B cell (primary cell): ENCODE data around the gene LRRC66. TPM values are rescaled to one million over a fixed set of nuclear protein-coding genes. Genes with fewer than 3 reads are reported as not detected.

Experiments
- ATAC-seq: fragments of 200-7000 bp; cut with Tn5 transposase; one replicate; pipeline ENCODE4 v1.10.0; 2021; ENCODE audit warnings: low read depth, mild to moderate bottlenecking, moderate number of reproducible peaks, moderate library complexity
- CTCF ChIA-PET: fragments of 350-600 bp; sonication (Branson Sonifier 250); formaldehyde crosslinking; loops from one replicate; lab custom pipeline; 2021; ENCODE audit warnings: antibody characterized with exemption, inconsistent platforms; lab: Charles Lee
- POLR2A ChIA-PET: fragments of 350-600 bp; sonication (Branson Sonifier 250); formaldehyde crosslinking; loops from one replicate; lab custom pipeline; 2021; ENCODE audit warnings: antibody characterized with exemption; lab: Charles Lee
- DNase-seq: peaks from one replicate; pipeline ENCODE4 v3.0.0; 2013
- H2AFZ ChIP-seq: 2 replicates; pipeline ENCODE4 v1.6.1; 2012; ENCODE audit warnings: mild to moderate bottlenecking, low read depth, low read length; ENCODE audit not compliant: insufficient read depth, poor library complexity, severe bottlenecking
- H3K27ac ChIP-seq, 2 donors: 1 replicate in 1 of 2; 2 replicates in 1 of 2; pipeline ENCODE4 v1.5.1; 2012 to 2013; ENCODE audit warnings: low read length in 2 of 2, mild to moderate bottlenecking in 2 of 2, moderate library complexity in 1 of 2
- H3K27me3 ChIP-seq, 4 experiments: fragments of 200-600 bp in 1 of 4; sonication (generic) in 1 of 4; replicated peaks in 1 of 4; 1 replicate in 2 of 4; 2 replicates in 2 of 4; pipeline versions ENCODE4 v1.6.1 to v1.7.0; 2013 to 2016; ENCODE audit warnings: low read length in 3 of 4, mild to moderate bottlenecking in 2 of 4, mixed read lengths in 1 of 4, moderate library complexity in 1 of 4; ENCODE audit not compliant: insufficient read depth in 4 of 4, control insufficient read depth in 3 of 4; ENCODE audit errors: control extremely low read depth in 1 of 4
- H3K36me3 ChIP-seq, 2 experiments: replicated peaks in 1 of 2; 1 replicate in 1 of 2; 2 replicates in 1 of 2; pipeline versions ENCODE4 v1.6.1 to v1.7.1; 2013; ENCODE audit warnings: low read length in 1 of 2; ENCODE audit not compliant: insufficient read depth in 2 of 2, control insufficient read depth in 1 of 2; ENCODE audit errors: control extremely low read depth in 1 of 2, extremely low read depth in 1 of 2
- H3K4me1 ChIP-seq, 2 donors: fragments of 200-600 bp in 1 of 2; sonication (generic) in 1 of 2; 1 replicate in 1 of 2; 2 replicates in 1 of 2; pipeline versions ENCODE4 v1.5.1 to v1.6.1; 2013 to 2017; ENCODE audit warnings: low read length in 2 of 2; ENCODE audit not compliant: control insufficient read depth in 2 of 2, insufficient read depth in 2 of 2
- H3K4me2 ChIP-seq: replicated peaks from 2 replicates; pipeline ENCODE3; 2012; ENCODE audit warnings: mild to moderate bottlenecking, low read depth, low read length; ENCODE audit not compliant: poor library complexity, severe bottlenecking
- H3K4me3 ChIP-seq, 5 experiments: fragments of 200-600 bp in 1 of 5; sonication (generic) in 1 of 5; 1 replicate in 3 of 5; 2 replicates in 2 of 5; pipeline versions ENCODE4 v1.5.1 to v1.7.0; 2011 to 2016; ENCODE audit warnings: low read length in 4 of 5, mild to moderate bottlenecking in 4 of 5, low read depth in 2 of 5, control low read depth in 1 of 5, moderate library complexity in 1 of 5; ENCODE audit not compliant: insufficient read depth in 1 of 5; ENCODE audit errors: control extremely low read depth in 1 of 5, extremely low read depth in 1 of 5
- H3K79me2 ChIP-seq: fragments of 200-600 bp; sonication (generic); one replicate; pipeline ENCODE4 v1.6.0; 2016; ENCODE audit warnings: low read length; ENCODE audit not compliant: control insufficient read depth, insufficient read depth
- H3K9ac ChIP-seq: fragments of 200-600 bp; sonication (generic); 2 replicates; pipeline ENCODE4 v1.6.1; 2017; ENCODE audit warnings: mild to moderate bottlenecking, low read length, moderate library complexity
- H3K9me3 ChIP-seq, 3 donors: one replicate each; pipeline versions ENCODE4 v1.6.1 to v1.7.1; 2013; ENCODE audit warnings: low read length in 2 of 3; ENCODE audit not compliant: control insufficient read depth in 2 of 3, insufficient read depth in 1 of 3; ENCODE audit errors: control extremely low read depth in 1 of 3
- H4K20me1 ChIP-seq: 2 replicates; pipeline ENCODE4 v1.6.0; 2012; ENCODE audit warnings: mild to moderate bottlenecking, low read length; ENCODE audit not compliant: insufficient read depth, control insufficient read depth, poor library complexity, severe bottlenecking
- H3K27ac Mint-ChIP-seq: one replicate; pipeline ENCODE4 v1.8.0; 2021; ENCODE audit warnings: mixed read lengths
- H3K27me3 Mint-ChIP-seq: one replicate; pipeline ENCODE4 v1.8.0; 2021; ENCODE audit warnings: mixed read lengths
- H3K4me1 Mint-ChIP-seq: one replicate; pipeline ENCODE4 v1.8.0; 2021; ENCODE audit warnings: mixed read lengths
- H3K4me3 Mint-ChIP-seq: one replicate; pipeline ENCODE4 v1.8.0; 2021; ENCODE audit warnings: mixed read lengths
- H3K9me3 Mint-ChIP-seq: one replicate; pipeline ENCODE4 v1.8.0; 2022; ENCODE audit warnings: mixed read lengths; ENCODE audit not compliant: insufficient read depth
- EZH2 ChIP-seq: IDR thresholded peaks from 2 replicates; pipeline ENCODE4 v1.6.1; 2012; ENCODE audit warnings: borderline replicate concordance, low read depth, mild to moderate bottlenecking, moderate library complexity, low read length; ENCODE audit not compliant: insufficient read depth, poor library complexity, severe bottlenecking
- WGBS: methylation state at CpG from one replicate; pipeline ENCODE4 v1.1.5; 2013; ENCODE audit warnings: missing lambda C conversion rate; ENCODE audit not compliant: insufficient coverage; 5-methylcytosine and 5-hydroxymethylcytosine counted together
- intact Hi-C: fragments of 100-400 bp; cut with micrococcal nuclease; formaldehyde crosslinking; loops from one replicate; pipeline ENCODE4 v1.10.0; 2022
- polyA plus RNA-seq: library from polyadenylated mRNA; depleted of rRNA; stranded (reverse); fragments of >200 nt; gene quantifications from 2 replicates; pipeline ENCODE4 v1.2.3, GENCODE V29; 2012
- total RNA-seq, 2 donors: library from RNA; stranded (reverse); fragments of 120-200 nt in 1 of 2; gene quantifications; 1 replicate in 1 of 2; 2 replicates in 1 of 2; pipeline versions ENCODE4 v1.2.3 to v1.2.4, GENCODE V29; 2013 to 2022
- TF ChIP-seq, protein P1 (sequence below): fragments of 200-600 bp; IDR thresholded peaks from one replicate; pipeline ENCODE4 v1.8.0; 2022; ENCODE audit warnings: antibody characterized with exemption, mild to moderate bottlenecking

LRRC66 gene
- total and polyA plus RNA-seq, 2 donors (not counting 1 experiment from before 2014, with no cell fraction given), result 0.37 to 0.44 TPM

DNA sequence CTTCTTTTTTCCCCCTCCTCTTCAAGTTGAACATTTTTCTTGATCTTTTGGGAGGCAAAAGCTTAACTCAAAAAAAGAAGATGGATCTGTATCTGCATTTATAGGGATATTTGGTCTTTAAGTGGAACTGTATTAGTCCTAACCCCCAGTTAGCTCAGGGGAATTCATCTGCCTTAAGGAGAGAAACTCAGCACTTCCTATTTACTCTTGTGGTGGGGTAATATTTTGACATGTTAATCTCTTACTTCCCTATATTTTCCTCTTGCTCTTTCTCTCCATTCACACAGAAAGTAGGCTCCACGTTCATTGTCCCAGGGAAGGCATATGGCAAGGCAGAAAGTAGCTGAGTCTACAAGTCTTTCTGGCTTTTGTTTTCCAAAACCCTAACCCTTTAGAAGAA is 5.3 kb downstream of the LRRC66 start:
- intact Hi-C loops, result no loop called here
- Histone ChIP-seq H3K27me3 (no peaks in the 10 kb centered on the region), H3K4me1 (no peaks in the 10 kb centered on the region), H3K9ac (no peak overlapping the region), H3K9me3 (no peaks in the 10 kb centered on the region), H2AFZ (no peak overlapping the region), H3K79me2 (no peaks in the 10 kb centered on the region), H3K4me3 (no peak overlapping the region), H3K36me3 (no peaks in the 10 kb centered on the region), H4K20me1 (no peaks in the 10 kb centered on the region), H3K27ac (no peak overlapping the region), H3K4me2 (no peak overlapping the region)
- DNase-seq (no peak), ATAC-seq (no peak)
- no peak for TF ChIP-seq EZH2
- TF ChIP-seq, protein P1, sequence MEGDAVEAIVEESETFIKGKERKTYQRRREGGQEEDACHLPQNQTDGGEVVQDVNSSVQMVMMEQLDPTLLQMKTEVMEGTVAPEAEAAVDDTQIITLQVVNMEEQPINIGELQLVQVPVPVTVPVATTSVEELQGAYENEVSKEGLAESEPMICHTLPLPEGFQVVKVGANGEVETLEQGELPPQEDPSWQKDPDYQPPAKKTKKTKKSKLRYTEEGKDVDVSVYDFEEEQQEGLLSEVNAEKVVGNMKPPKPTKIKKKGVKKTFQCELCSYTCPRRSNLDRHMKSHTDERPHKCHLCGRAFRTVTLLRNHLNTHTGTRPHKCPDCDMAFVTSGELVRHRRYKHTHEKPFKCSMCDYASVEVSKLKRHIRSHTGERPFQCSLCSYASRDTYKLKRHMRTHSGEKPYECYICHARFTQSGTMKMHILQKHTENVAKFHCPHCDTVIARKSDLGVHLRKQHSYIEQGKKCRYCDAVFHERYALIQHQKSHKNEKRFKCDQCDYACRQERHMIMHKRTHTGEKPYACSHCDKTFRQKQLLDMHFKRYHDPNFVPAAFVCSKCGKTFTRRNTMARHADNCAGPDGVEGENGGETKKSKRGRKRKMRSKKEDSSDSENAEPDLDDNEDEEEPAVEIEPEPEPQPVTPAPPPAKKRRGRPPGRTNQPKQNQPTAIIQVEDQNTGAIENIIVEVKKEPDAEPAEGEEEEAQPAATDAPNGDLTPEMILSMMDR, result no peak
- ChIA-PET POLR2A (no interaction called here), CTCF (no interaction called here)
- no CpG with 5 or more reads among the region's 1 CpG for WGBS
- no peaks in the 10 kb centered on the region for H3K9me3 Mint-ChIP-seq
- H3K4me1 Mint-ChIP-seq, result peaks cover 2% of the 10 kb centered on the region
- H3K27ac Mint-ChIP-seq, result no peak overlapping the region
- H3K4me3 Mint-ChIP-seq, result no peak overlapping the region
- no peaks in the 10 kb centered on the region for H3K27me3 Mint-ChIP-seq

DNA sequence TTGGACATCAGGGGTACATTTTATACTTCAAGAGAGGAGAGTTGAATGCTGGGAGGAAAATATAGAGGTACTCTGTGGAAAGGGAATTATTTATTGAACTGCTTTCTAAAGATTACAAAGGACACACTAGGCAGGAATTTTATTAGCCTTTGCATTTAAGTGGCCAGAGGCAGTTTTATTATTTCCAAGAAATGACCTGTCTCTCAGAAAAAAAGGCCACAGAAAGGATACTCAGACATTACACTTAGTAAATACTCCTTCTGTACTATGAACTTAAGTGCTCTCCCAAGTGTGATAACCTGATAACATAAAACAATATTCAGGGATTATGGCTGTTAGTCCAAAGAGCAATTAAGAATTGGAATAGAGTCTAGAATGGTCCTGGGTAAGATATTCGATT is 7.5 kb downstream of the LRRC66 start:
- ChIA-PET POLR2A (no interaction called here), CTCF (no interaction called here)
- H3K27ac ChIP-seq, result no peak overlapping the region
- H3K36me3 ChIP-seq, result no peaks in the 10 kb centered on the region
- no peaks in the 10 kb centered on the region for H3K27me3 ChIP-seq
- H3K79me2 ChIP-seq, result no peaks in the 10 kb centered on the region
- DNase-seq (no peak), ATAC-seq (no peak)
- H3K4me2 ChIP-seq, result no peak overlapping the region
- no peak overlapping the region for H2AFZ ChIP-seq
- intact Hi-C loops, result no loop called here
- Mint-ChIP-seq H3K27me3 (no peaks in the 10 kb centered on the region), H3K4me1 (peaks cover 2% of the 10 kb centered on the region), H3K4me3 (no peak overlapping the region), H3K9me3 (no peaks in the 10 kb centered on the region), H3K27ac (no peak overlapping the region)
- H3K4me3 ChIP-seq, result no peak overlapping the region
- no peaks in the 10 kb centered on the region for H3K4me1 ChIP-seq
- no peaks in the 10 kb centered on the region for H4K20me1 ChIP-seq
- no peaks in the 10 kb centered on the region for H3K9me3 ChIP-seq
- TF ChIP-seq, protein P1, result no peak
- no peak for TF ChIP-seq EZH2
- no CpG with 5 or more reads among the region's 1 CpG for WGBS
- no peak overlapping the region for H3K9ac ChIP-seq
